GM23248 (cell line): ENCODE results near the gene SMIM44.
"Not testable (repeated sequence)": the region's sequence is repeated elsewhere in the genome, so short reads cannot be mapped to it uniquely, and the experiment has no call there.

ENCODE experiments used
- EZH2 ChIP-seq: fragments of 200-600 bp; sonication (generic); IDR thresholded peaks from 2 replicates; pipeline ENCODE4 v1.6.1; 2018; ENCODE audit warnings: antibody characterized with exemption, mild to moderate bottlenecking; ENCODE audit not compliant: insufficient read depth, poor library complexity, severe bottlenecking
- EZH2phosphoT487 ChIP-seq: fragments of 200-600 bp; sonication (generic); IDR thresholded peaks from 2 replicates; pipeline ENCODE4 v1.6.1; 2018; ENCODE audit warnings: antibody characterized with exemption, moderate library complexity, mild to moderate bottlenecking, low read depth; ENCODE audit not compliant: insufficient read depth

DNA sequence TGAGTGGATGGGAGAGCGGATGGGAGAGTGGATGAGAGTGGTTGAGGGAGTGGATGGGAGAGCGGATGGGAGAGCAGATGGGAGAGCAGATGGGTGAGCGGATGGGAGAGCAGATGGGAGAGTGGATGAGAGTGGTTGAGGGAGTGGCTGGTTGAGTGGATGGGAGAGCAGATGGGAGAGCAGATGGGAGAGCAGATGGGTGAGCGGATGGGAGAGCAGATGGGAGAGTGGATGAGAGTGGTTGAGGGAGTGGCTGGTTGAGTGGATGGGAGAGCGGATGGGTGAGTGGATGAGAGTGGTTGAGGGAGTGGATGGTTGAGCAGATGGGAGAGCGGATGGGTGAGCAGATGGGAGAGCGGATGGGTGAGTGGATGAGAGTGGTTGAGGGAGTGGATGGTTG lies 46.1 kb upstream of the SMIM44 start:
- not testable (repeated sequence) for TF ChIP-seq EZH2, EZH2phosphoT487
